B cell (primary cell): ENCODE results near the gene OR13C2.

Source experiments
- CTCF ChIP-seq: fragments of 200-600 bp; IDR thresholded peaks from one replicate; pipeline ENCODE4 v1.8.0; 2022; ENCODE audit warnings: antibody characterized with exemption, mild to moderate bottlenecking
- EZH2 ChIP-seq: IDR thresholded peaks from 2 replicates; pipeline ENCODE4 v1.6.1; 2012; ENCODE audit warnings: borderline replicate concordance, low read depth, mild to moderate bottlenecking, moderate library complexity, low read length; ENCODE audit not compliant: insufficient read depth, poor library complexity, severe bottlenecking

DNA sequence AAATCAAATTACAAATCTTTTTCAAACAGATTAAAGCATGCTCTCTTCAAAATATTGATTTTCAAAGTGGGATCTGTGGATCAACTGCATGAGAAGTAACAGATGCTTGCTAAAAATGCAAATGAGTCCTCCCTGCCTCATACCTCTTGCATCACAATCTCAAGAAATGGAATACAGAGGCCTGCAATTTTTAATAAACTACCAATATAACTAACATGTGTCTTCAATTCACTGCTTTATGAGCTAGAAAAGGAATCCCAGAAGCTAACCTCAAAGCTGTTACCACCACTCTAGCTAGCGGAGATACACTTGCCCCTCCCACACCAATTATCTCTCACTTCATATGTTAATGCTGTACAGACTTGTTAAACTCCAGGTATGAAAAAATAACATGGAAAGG is 15.8 kb downstream of the OR13C2 start:
- TF ChIP-seq EZH2 = no peak
- TF ChIP-seq CTCF = no peak
